Suprapubic skin (tissue), 4 donors: ENCODE results near the gene ROBO2. TPM values are rescaled to one million over a fixed set of nuclear protein-coding genes. Genes with fewer than 3 reads are reported as not detected.

Experiments
- DNase-seq, 2 donors: peaks; one replicate each; pipeline ENCODE4 v3.0.0-alpha.2; 2019; ENCODE audit warnings: low spot score in 2 of 2
- H3K27ac ChIP-seq: fragments of 200-600 bp; sonication (generic); one replicate; pipeline ENCODE4 v1.5.1; 2019
- H3K27me3 ChIP-seq: fragments of 200-600 bp; sonication (generic); one replicate; pipeline ENCODE4 v1.5.1; 2019
- H3K36me3 ChIP-seq: fragments of 200-600 bp; sonication (generic); one replicate; pipeline ENCODE4 v1.5.1; 2019
- H3K4me1 ChIP-seq: fragments of 200-600 bp; sonication (generic); one replicate; pipeline ENCODE4 v1.5.1; 2019
- H3K4me3 ChIP-seq: fragments of 200-600 bp; sonication (generic); one replicate; pipeline ENCODE4 v1.5.1; 2019; ENCODE audit warnings: mild to moderate bottlenecking
- H3K9me3 ChIP-seq: fragments of 200-600 bp; sonication (generic); one replicate; pipeline ENCODE4 v1.5.1; 2019
- EP300 ChIP-seq: sonication (generic); formaldehyde crosslinking; IDR thresholded peaks from one replicate; pipeline ENCODE4 v1.6.1; 2017; ENCODE audit warnings: antibody characterized with exemption
- POLR2A ChIP-seq, 2 donors: fragments of 450-650 bp; IDR thresholded peaks; one replicate each; pipeline ENCODE4 v1.6.1; 2017; ENCODE audit warnings: antibody characterized with exemption in 2 of 2, mild to moderate bottlenecking in 2 of 2, moderate library complexity in 2 of 2
- POLR2AphosphoS5 ChIP-seq, 3 donors: sonication (generic); formaldehyde crosslinking; IDR thresholded peaks; one replicate each; pipeline ENCODE4 v1.6.1; 2017; ENCODE audit warnings: antibody characterized with exemption in 3 of 3
- WGBS: methylation state at CpG from one replicate; pipeline ENCODE4 v1.1.5; 2018; 5-methylcytosine and 5-hydroxymethylcytosine counted together
- total RNA-seq, 4 donors: library from RNA; depleted of rRNA; stranded (reverse); fragments of >200 nt; gene quantifications; one replicate each; pipeline ENCODE4 v1.1.0, GENCODE V29; 2016
- TF ChIP-seq, protein P1 (sequence below), 2 donors: fragments of 200-600 bp in 1 of 2; fragments of 450-650 bp in 1 of 2; sonication (generic) in 1 of 2; IDR thresholded peaks; one replicate each; pipeline ENCODE4 v1.5.1; 2016 to 2019; ENCODE audit warnings: antibody characterized with exemption in 2 of 2, mild to moderate bottlenecking in 1 of 2, moderate library complexity in 1 of 2

ROBO2 gene
- total RNA-seq, 4 donors from 2014 or later: 0.95 to 6.7 (median 2.2) TPM

DNA sequence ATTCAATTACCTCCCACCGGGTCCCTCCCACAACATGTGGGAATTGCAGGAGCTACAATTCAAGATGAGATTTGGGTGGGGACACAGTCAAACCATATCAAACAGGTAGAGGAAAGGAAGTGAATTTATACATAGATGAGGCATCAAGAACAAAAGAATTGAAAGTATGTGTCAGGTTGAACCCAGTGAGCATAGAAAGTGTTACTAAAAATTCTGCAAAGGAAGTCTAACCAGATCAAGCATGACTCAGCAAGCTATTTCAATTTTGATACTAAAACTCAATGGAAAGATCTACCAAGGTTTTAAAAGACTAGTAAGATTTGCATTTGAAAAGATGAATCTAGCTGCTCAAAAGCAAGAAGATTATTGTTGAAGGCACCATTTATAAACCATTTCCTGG lies 323.0 kb downstream of the ROBO2 start:
- Histone ChIP-seq H3K9me3 (no peaks in the 10 kb centered on the region), H3K36me3 (no peaks in the 10 kb centered on the region), H3K4me1 (no peaks in the 10 kb centered on the region), H3K4me3 (no peak overlapping the region), H3K27me3 (no peaks in the 10 kb centered on the region), H3K27ac (no peak overlapping the region)
- TF ChIP-seq POLR2A (IDR thresholded peaks at IDR 0.05) (no peak), EP300 (no peak)
- TF ChIP-seq, protein P1, sequence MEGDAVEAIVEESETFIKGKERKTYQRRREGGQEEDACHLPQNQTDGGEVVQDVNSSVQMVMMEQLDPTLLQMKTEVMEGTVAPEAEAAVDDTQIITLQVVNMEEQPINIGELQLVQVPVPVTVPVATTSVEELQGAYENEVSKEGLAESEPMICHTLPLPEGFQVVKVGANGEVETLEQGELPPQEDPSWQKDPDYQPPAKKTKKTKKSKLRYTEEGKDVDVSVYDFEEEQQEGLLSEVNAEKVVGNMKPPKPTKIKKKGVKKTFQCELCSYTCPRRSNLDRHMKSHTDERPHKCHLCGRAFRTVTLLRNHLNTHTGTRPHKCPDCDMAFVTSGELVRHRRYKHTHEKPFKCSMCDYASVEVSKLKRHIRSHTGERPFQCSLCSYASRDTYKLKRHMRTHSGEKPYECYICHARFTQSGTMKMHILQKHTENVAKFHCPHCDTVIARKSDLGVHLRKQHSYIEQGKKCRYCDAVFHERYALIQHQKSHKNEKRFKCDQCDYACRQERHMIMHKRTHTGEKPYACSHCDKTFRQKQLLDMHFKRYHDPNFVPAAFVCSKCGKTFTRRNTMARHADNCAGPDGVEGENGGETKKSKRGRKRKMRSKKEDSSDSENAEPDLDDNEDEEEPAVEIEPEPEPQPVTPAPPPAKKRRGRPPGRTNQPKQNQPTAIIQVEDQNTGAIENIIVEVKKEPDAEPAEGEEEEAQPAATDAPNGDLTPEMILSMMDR (IDR thresholded peaks at IDR 0.05): no peak
- 100% methylated on average over 1 of the region's 1 CpG for WGBS
- DNase-seq: no peak

DNA sequence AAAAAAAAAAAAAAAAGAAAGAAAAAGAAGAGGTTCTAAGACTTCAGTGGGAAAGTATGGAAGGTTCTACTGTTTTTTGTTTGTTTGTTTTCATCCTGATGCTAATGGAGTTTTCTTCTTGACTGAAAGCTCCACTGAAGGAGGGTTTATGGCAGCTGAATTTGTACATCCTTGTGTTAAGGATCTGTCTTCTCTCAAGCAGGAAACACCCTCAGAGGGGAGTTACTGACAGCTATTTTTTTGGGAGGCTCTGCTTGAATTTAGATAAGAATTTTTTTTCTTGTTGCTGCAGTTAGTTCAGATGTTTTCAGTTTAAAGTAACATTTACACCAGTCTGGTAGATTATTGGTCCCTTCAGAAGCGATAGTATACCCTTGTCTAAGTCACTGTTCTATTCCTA lies 325.3 kb downstream of the ROBO2 start:
- H3K27me3 ChIP-seq: no peaks in the 10 kb centered on the region
- 81% methylated on average over 1 of the region's 1 CpG for WGBS

DNA sequence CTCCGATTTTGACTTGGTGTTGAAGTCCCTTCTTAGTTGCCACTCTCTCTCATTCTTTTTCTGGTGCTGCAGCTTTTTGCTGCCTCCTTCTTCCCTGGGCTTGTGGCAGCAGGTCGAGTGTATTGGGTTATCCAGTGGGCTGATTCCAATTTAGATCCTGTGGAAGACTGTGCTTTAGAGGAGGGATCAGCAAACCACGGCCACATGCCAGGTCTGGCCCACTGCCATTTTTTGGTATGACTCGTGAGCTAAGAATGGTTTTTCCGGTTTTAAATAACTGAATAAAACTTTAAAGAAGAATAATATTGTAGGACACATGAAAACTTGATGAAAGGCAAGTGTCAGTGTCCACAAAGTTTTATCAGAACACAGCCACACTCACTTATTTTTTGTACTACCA lies 330.5 kb downstream of the ROBO2 start:
- Histone ChIP-seq H3K36me3 (no peaks in the 10 kb centered on the region), H3K27me3 (no peaks in the 10 kb centered on the region), H3K4me3 (no peak overlapping the region), H3K9me3 (no peaks in the 10 kb centered on the region), H3K27ac (no peak overlapping the region), H3K4me1 (no peaks in the 10 kb centered on the region)
- peak in 1 of 2 donors; percentile 59 for DNase-seq
- 16% methylated on average over 5 of the region's 5 CpGs for WGBS
- TF ChIP-seq EP300 (no peak), POLR2AphosphoS5 (IDR thresholded peaks at IDR 0.05) (no peak), POLR2A (IDR thresholded peaks at IDR 0.05) (no peak)
- TF ChIP-seq, protein P1 (IDR thresholded peaks at IDR 0.05): no peak

More for the DNA sequence above, 325.3 kb downstream of the ROBO2 start:
- Histone ChIP-seq H3K9me3 (no peaks in the 10 kb centered on the region), H3K36me3 (no peaks in the 10 kb centered on the region), H3K4me1 (no peaks in the 10 kb centered on the region), H3K4me3 (no peak overlapping the region), H3K27ac (no peak overlapping the region)
- TF ChIP-seq EP300 (no peak), POLR2A (IDR thresholded peaks at IDR 0.05) (no peak), POLR2AphosphoS5 (IDR thresholded peaks at IDR 0.05) (no peak)
- TF ChIP-seq, protein P1 (IDR thresholded peaks at IDR 0.05): no peak
- no peak for DNase-seq

DNA sequence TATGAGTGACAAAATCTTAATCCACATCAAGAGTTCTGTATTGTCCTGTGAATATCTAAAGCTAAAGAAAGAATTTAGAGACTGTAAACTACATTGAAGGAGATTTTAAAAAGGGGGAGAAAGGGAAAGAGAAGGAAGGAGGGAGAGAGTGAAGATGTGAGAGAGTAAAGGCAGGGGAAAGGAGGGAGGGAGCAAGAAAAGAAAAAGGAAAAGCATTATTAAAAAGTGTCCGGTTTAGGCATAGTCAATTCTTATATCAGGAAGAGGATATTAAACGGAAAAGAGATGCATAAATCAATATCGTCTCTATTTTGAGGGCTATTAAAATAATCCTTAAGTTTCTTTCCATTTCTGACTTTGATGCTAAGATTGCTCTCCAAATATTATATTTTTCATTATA lies 332.1 kb downstream of the ROBO2 start:
- no peaks in the 10 kb centered on the region for H3K36me3 ChIP-seq
- WGBS: 79% methylated on average over 3 of the region's 3 CpGs
- no peaks in the 10 kb centered on the region for H3K27me3 ChIP-seq
- no peaks in the 10 kb centered on the region for H3K9me3 ChIP-seq
- H3K4me3 ChIP-seq: no peak overlapping the region
- H3K27ac ChIP-seq: no peak overlapping the region
- TF ChIP-seq, protein P1 (IDR thresholded peaks at IDR 0.05): no peak
- TF ChIP-seq EP300 (no peak), POLR2AphosphoS5 (IDR thresholded peaks at IDR 0.05) (no peak), POLR2A (IDR thresholded peaks at IDR 0.05) (no peak)
- H3K4me1 ChIP-seq: no peaks in the 10 kb centered on the region
- DNase-seq: no peak

DNA sequence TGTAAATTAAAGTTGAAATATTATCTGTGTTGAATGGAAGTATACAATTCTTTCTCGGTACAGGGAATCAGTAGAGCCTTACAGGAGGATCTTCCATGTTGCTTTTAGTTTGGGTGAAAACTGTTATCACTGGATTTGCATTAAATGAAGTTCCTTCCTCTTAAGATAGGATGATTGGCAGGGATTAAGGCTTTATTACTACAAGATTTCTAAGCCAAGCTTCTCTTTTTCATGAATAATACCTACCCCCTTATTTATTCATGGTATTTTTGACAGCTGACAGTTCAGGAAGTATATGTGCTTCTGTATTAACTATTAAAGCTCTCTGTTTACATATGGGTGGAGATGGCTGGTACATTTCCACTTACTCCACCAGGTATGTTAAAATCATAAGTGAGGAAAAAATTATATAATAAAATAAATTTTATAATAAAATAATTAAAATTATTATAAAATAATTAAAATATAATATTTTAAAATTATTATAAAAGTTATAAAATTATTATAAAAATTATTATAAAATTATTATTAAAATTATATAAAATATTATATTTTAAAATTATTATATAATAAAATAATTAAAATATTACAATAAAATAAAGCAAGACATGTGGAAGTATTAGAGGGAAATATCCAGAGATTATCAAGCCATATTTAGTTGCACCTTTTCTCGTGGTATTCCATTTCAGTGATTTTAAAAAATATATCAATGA lies 332.9 kb downstream of the ROBO2 start:
- Histone ChIP-seq H3K27me3 (no peaks in the 10 kb centered on the region), H3K4me3 (no peak overlapping the region), H3K36me3 (no peaks in the 10 kb centered on the region), H3K4me1 (no peaks in the 10 kb centered on the region), H3K27ac (no peak overlapping the region), H3K9me3 (no peaks in the 10 kb centered on the region)
- no peak for DNase-seq
- 91% methylated on average over 2 of the region's 2 CpGs for WGBS
- TF ChIP-seq EP300 (no peak), POLR2A (IDR thresholded peaks at IDR 0.05) (no peak), POLR2AphosphoS5 (IDR thresholded peaks at IDR 0.05) (no peak)
- TF ChIP-seq, protein P1 (IDR thresholded peaks at IDR 0.05): no peak
